HEK293 (cell line): Measurements from ENCODE around the gene FLT4.

Source experiments
- ZNF138 ChIP-seq: fragments of 450-650 bp; formaldehyde crosslinking; IDR thresholded peaks from 2 replicates; pipeline ENCODE4 v1.5.1; 2016; ENCODE audit warnings: missing biosample characterization, missing genetic modification characterization, borderline replicate concordance
- ZNF362 ChIP-seq: fragments of 450-650 bp; formaldehyde crosslinking; IDR thresholded peaks from 2 replicates; pipeline ENCODE4 v1.5.1; 2016; ENCODE audit warnings: missing biosample characterization, missing genetic modification characterization

GRCh38 chr5:180639287-180639686, 10.1 kb downstream of the FLT4 start:
- no peak for TF ChIP-seq ZNF362 (tag by site-specific recombination)
- TF ChIP-seq ZNF138 (tag by site-specific recombination): no peak
